ENCODE data around the gene CHD9NB. TPM values are rescaled to one million over a fixed set of nuclear protein-coding genes. Genes with fewer than 3 reads are reported as not detected.
"Not testable (repeated sequence)": the region's sequence is repeated elsewhere in the genome, so short reads cannot be mapped to it uniquely, and the experiment has no call there.

The CHD9NB gene
- total RNA-seq, 2 experiments from 2014 or later, result 0.23 to 0.26 TPM

GRCh38 chr16:53054670-53055485 lies 2.2 kb upstream of the CHD9NB start, which contains the start of gene CHD9:
Gene CHD9 (plus strand): TSS chr16:53054991. CDS start chr16:53156090, 101,099 bp downstream.
- ChIA-PET CTCF (interaction anchor here (0.6 to 4.2 kb wide), 38 partner anchors 9 to 465 kb away, joined by 3 to 29 read pairs (median 4); partner anchors contain the start of gene AKTIP), POLR2A (interaction anchor here (1.1 kb wide), 1 partner anchor 11 kb away, joined by 3 read pairs; no protein-coding TSS in a partner anchor)
- H3K4me1 Mint-ChIP-seq (ENCODE audit: low read depth), result peaks cover 54% of the 10 kb centered on the region
- peak within 1 kb of the TSS; percentile 87 for H3K4me3 Mint-ChIP-seq
- peak within 1 kb of the TSS; percentile 89 for H3K27ac Mint-ChIP-seq
- H3K27me3 Mint-ChIP-seq (ENCODE audit: low read depth), result no peaks in the 10 kb centered on the region
- peak; percentile 96 for ATAC-seq
- peak; percentile 79 for DNase-seq
- H3K36me3 Mint-ChIP-seq (ENCODE audit: low read depth), result peaks cover 2% of the 10 kb centered on the region
- H3K9me3 Mint-ChIP-seq (ENCODE audit: insufficient read depth), result no peaks in the 10 kb centered on the region

- POLR2A ChIA-PET, result interaction anchor here (1.1 kb wide), 1 partner anchor 12 kb away, joined by 3 read pairs; no protein-coding TSS in a partner anchor
- peak overlapping the region; percentile 89 for H3K27ac Mint-ChIP-seq
- ATAC-seq (peak; percentile 51), DNase-seq (peak; percentile 48)
- CTCF ChIA-PET, result interaction anchor here (0.6 to 4.2 kb wide), 19 partner anchors 10 to 459 kb away, joined by 3 to 29 read pairs (median 8); partner anchors contain the start of gene AKTIP
- H3K27me3 Mint-ChIP-seq (ENCODE audit: low read depth), result no peaks in the 10 kb centered on the region
- peak overlapping the region; percentile 87 for H3K4me3 Mint-ChIP-seq
- H3K4me1 Mint-ChIP-seq (ENCODE audit: low read depth), result peaks cover 46% of the 10 kb centered on the region
- no peaks in the 10 kb centered on the region for H3K9me3 Mint-ChIP-seq (ENCODE audit: insufficient read depth)
- H3K36me3 Mint-ChIP-seq (ENCODE audit: low read depth), result peaks cover 2% of the 10 kb centered on the region
These were observed 1.4 kb upstream of the CHD9NB start for GRCh38 chr16:53053967-53054669.

GRCh38 chr16:53051255-53051654 lies 1.4 kb downstream of the CHD9NB start:
- H3K27ac Mint-ChIP-seq; H3K36me3 Mint-ChIP-seq (ENCODE audit: low read depth); POLR2A ChIA-PET; H3K9me3 Mint-ChIP-seq (ENCODE audit: insufficient read depth); CTCF ChIA-PET; ATAC-seq; H3K27me3 Mint-ChIP-seq (ENCODE audit: low read depth); DNase-seq; H3K4me3 Mint-ChIP-seq: not testable (repeated sequence)
- H3K4me1 Mint-ChIP-seq (ENCODE audit: low read depth), result peaks cover 28% of the 10 kb centered on the region

GRCh38 chr16:53048139-53048915 lies 4.4 kb downstream of the CHD9NB start:
- Mint-ChIP-seq H3K36me3 (ENCODE audit: low read depth) (no peaks in the 10 kb centered on the region), H3K9me3 (ENCODE audit: insufficient read depth) (no peaks in the 10 kb centered on the region), H3K27me3 (ENCODE audit: low read depth) (no peaks in the 10 kb centered on the region), H3K27ac (no peak overlapping the region), H3K4me1 (ENCODE audit: low read depth) (peaks cover 12% of the 10 kb centered on the region), H3K4me3 (no peak overlapping the region)
- POLR2A ChIA-PET, result no interaction called here
- ATAC-seq (no peak), DNase-seq (no peak)
- CTCF ChIA-PET, result no interaction called here

- not testable (repeated sequence) for H3K36me3 Mint-ChIP-seq (ENCODE audit: low read depth)
These were observed 5.2 kb downstream of the CHD9NB start for GRCh38 chr16:53047515-53047914.

GRCh38 chr16:53045341-53046220 lies 7.1 kb downstream of the CHD9NB start:
- Mint-ChIP-seq H3K36me3 (ENCODE audit: low read depth) (no peaks in the 10 kb centered on the region), H3K9me3 (ENCODE audit: insufficient read depth) (no peaks in the 10 kb centered on the region), H3K27ac (no peak overlapping the region), H3K4me1 (ENCODE audit: low read depth) (peaks cover 6% of the 10 kb centered on the region), H3K4me3 (no peak overlapping the region), H3K27me3 (ENCODE audit: low read depth) (peaks cover 8% of the 10 kb centered on the region)
- POLR2A ChIA-PET, result no interaction called here
- DNase-seq (no peak), ATAC-seq (no peak)
- CTCF ChIA-PET, result interaction anchor here (1.3 kb wide), 1 partner anchor 11 kb away, joined by 3 read pairs; no protein-coding TSS in a partner anchor

More at GRCh38 chr16:53047515-53047914, 5.2 kb downstream of the CHD9NB start:
- ATAC-seq; H3K9me3 Mint-ChIP-seq (ENCODE audit: insufficient read depth); POLR2A ChIA-PET; H3K4me1 Mint-ChIP-seq (ENCODE audit: low read depth); H3K4me3 Mint-ChIP-seq; H3K27ac Mint-ChIP-seq; CTCF ChIA-PET; H3K27me3 Mint-ChIP-seq (ENCODE audit: low read depth); DNase-seq: not testable (repeated sequence)

GRCh38 chr16:53043986-53044601 lies 8.6 kb downstream of the CHD9NB start:
- CTCF ChIA-PET, result no interaction called here
- DNase-seq, result no peak
- Mint-ChIP-seq H3K9me3 (ENCODE audit: insufficient read depth) (no peaks in the 10 kb centered on the region), H3K27ac (no peak overlapping the region), H3K4me1 (ENCODE audit: low read depth) (peaks cover 6% of the 10 kb centered on the region), H3K36me3 (ENCODE audit: low read depth) (no peaks in the 10 kb centered on the region), H3K27me3 (ENCODE audit: low read depth) (peaks cover 11% of the 10 kb centered on the region), H3K4me3 (no peak overlapping the region)
- POLR2A ChIA-PET, result no interaction called here
- no peak for ATAC-seq

- peaks cover 6% of the 10 kb centered on the region for H3K4me1 Mint-ChIP-seq (ENCODE audit: low read depth)
- H3K9me3 Mint-ChIP-seq (ENCODE audit: insufficient read depth), result no peaks in the 10 kb centered on the region
- DNase-seq (no peak), ATAC-seq (no peak)
- POLR2A ChIA-PET, result no interaction called here
- H3K4me3 Mint-ChIP-seq, result no peak overlapping the region
- CTCF ChIA-PET, result interaction anchor here (0.8 kb wide), 1 partner anchor 22 kb away, joined by 3 read pairs; no protein-coding TSS in a partner anchor
- H3K27me3 Mint-ChIP-seq (ENCODE audit: low read depth), result peaks cover 11% of the 10 kb centered on the region
- H3K27ac Mint-ChIP-seq, result no peak overlapping the region
- no peaks in the 10 kb centered on the region for H3K36me3 Mint-ChIP-seq (ENCODE audit: low read depth)
These were observed 9.3 kb downstream of the CHD9NB start for GRCh38 chr16:53043428-53043831.

GRCh38 chr16:53042235-53042701 lies 10.4 kb downstream of the CHD9NB start:
- ATAC-seq (no peak), DNase-seq (no peak)
- H3K27me3 Mint-ChIP-seq (ENCODE audit: low read depth), result peaks cover 13% of the 10 kb centered on the region
- H3K4me3 Mint-ChIP-seq, result no peak overlapping the region
- no peak overlapping the region for H3K27ac Mint-ChIP-seq
- ChIA-PET CTCF (no interaction called here), POLR2A (no interaction called here)
- peaks cover 6% of the 10 kb centered on the region for H3K4me1 Mint-ChIP-seq (ENCODE audit: low read depth)
- H3K36me3 Mint-ChIP-seq (ENCODE audit: low read depth), result no peaks in the 10 kb centered on the region
- H3K9me3 Mint-ChIP-seq (ENCODE audit: insufficient read depth), result no peaks in the 10 kb centered on the region

GRCh38 chr16:53041320-53042051 lies 11.2 kb downstream of the CHD9NB start:
- DNase-seq (no peak), ATAC-seq (no peak)
- POLR2A ChIA-PET, result no interaction called here
- H3K4me3 Mint-ChIP-seq, result no peak overlapping the region
- CTCF ChIA-PET, result no interaction called here
- no peak overlapping the region for H3K27ac Mint-ChIP-seq
- H3K4me1 Mint-ChIP-seq (ENCODE audit: low read depth), result peaks cover 6% of the 10 kb centered on the region
- H3K36me3 Mint-ChIP-seq (ENCODE audit: low read depth), result no peaks in the 10 kb centered on the region
- H3K9me3 Mint-ChIP-seq (ENCODE audit: insufficient read depth), result no peaks in the 10 kb centered on the region
- peaks cover 13% of the 10 kb centered on the region for H3K27me3 Mint-ChIP-seq (ENCODE audit: low read depth)
